Lung (tissue), 12 donors: ENCODE data around the gene FOXD2. TPM values are rescaled to one million over a fixed set of nuclear protein-coding genes. Genes with fewer than 3 reads are reported as not detected.

Experiments used
- ATAC-seq: fragments of 200-7000 bp; cut with Tn5 transposase; one replicate; pipeline ENCODE4 v1.9.1; 2020; ENCODE audit warnings: moderate number of reproducible peaks; ENCODE audit not compliant: insufficient read depth, low FRiP score
- DNase-seq, 3 donors: peaks; one replicate each; pipeline ENCODE4 v3.0.0-alpha.2; 2013 to 2017
- H3K27ac ChIP-seq, 2 donors: one replicate each; pipeline ENCODE4 v1.5.1; 2013; ENCODE audit warnings: mild to moderate bottlenecking in 2 of 2, moderate library complexity in 2 of 2, control low read depth in 1 of 2, inconsistent platforms in 1 of 2, low read depth in 1 of 2, low read length in 1 of 2
- H3K27me3 ChIP-seq, 3 donors: one replicate each; pipeline ENCODE4 v1.5.1; 2013; ENCODE audit warnings: low read length in 2 of 3; ENCODE audit not compliant: control insufficient read depth in 3 of 3, insufficient read depth in 3 of 3
- H3K36me3 ChIP-seq, 4 donors: one replicate each; pipeline ENCODE4 v1.5.1; 2013; ENCODE audit warnings: low read length in 4 of 4, mild to moderate bottlenecking in 1 of 4, moderate library complexity in 1 of 4; ENCODE audit not compliant: control insufficient read depth in 4 of 4, insufficient read depth in 4 of 4
- H3K4me1 ChIP-seq, 5 donors: one replicate each; pipeline ENCODE4 v1.5.1; 2013; ENCODE audit warnings: low read length in 5 of 5, mild to moderate bottlenecking in 2 of 5, moderate library complexity in 1 of 5; ENCODE audit not compliant: control insufficient read depth in 5 of 5, insufficient read depth in 5 of 5
- H3K4me3 ChIP-seq: one replicate; pipeline ENCODE4 v1.5.1; 2013; ENCODE audit warnings: mild to moderate bottlenecking, control low read depth, moderate library complexity
- H3K9ac ChIP-seq, 2 donors: one replicate each; pipeline ENCODE4 v1.5.1; 2013; ENCODE audit warnings: low read length in 2 of 2, control low read depth in 1 of 2; ENCODE audit not compliant: insufficient read depth in 1 of 2
- H3K9me3 ChIP-seq, 4 donors: one replicate each; pipeline ENCODE4 v1.5.1; 2013; ENCODE audit warnings: low read length in 3 of 4, mild to moderate bottlenecking in 1 of 4, moderate library complexity in 1 of 4; ENCODE audit not compliant: control insufficient read depth in 4 of 4, insufficient read depth in 3 of 4
- CTCF ChIP-seq: IDR thresholded peaks from 2 replicates; pipeline ENCODE4 v1.5.1; 2012; ENCODE audit warnings: mild to moderate bottlenecking; ENCODE audit errors: control extremely low read depth, extremely low read depth
- whole genome bisulfite sequencing, 2 donors: extraction: QIAGEN DNeasy Blood & Tissue Kit; methylation state at CpG; one replicate each; pipeline ENCODE4 v1.1.7; 2013; 5-methylcytosine and 5-hydroxymethylcytosine counted together
- polyA plus RNA-seq, 2 donors: library from polyadenylated mRNA; stranded (reverse); fragments of 200-250 nt; gene quantifications; one replicate each; pipeline ENCODE4 v1.2.1, GENCODE V29; 2013
- total RNA-seq, 2 donors: library from RNA; depleted of rRNA in 1 of 2; stranded (reverse); fragments of >200 nt in 1 of 2; gene quantifications; one replicate each; pipeline ENCODE4 v1.2.1, GENCODE V29; 2014 to 2021
- donor health status: control.
- donor health status: control.
- donor health status: Bipolar disorder and iron deficiency.
- donor health status: healthy.
- donor health status: DM: yes; HTN: yes; CAD: no.

FOXD2 gene
- total and polyA plus RNA-seq, 4 donors = 0.09 to 1.1 (median 0.14) TPM

GRCh38 chr1:47442842-47443529, 5.1 kb downstream of the FOXD2 start:
- DNase-seq (no peak), ATAC-seq (no peak)
- Histone ChIP-seq H3K27ac (no peak overlapping the region), H3K36me3 (no peaks in the 10 kb centered on the region), H3K9ac (no peak overlapping the region), H3K27me3 (peaks cover 13 to 89% (median 88%) of the 10 kb centered on the region in 3 donors), H3K9me3 (no peaks in the 10 kb centered on the region), H3K4me1 (peaks cover 0 to 18% (median 5%) of the 10 kb centered on the region in 5 donors), H3K4me3 (no peak overlapping the region)
- WGBS, 2 donors = 34 to 48% methylated on average over 9 of the region's 9 CpGs
- TF ChIP-seq CTCF = no peak

DNA sequence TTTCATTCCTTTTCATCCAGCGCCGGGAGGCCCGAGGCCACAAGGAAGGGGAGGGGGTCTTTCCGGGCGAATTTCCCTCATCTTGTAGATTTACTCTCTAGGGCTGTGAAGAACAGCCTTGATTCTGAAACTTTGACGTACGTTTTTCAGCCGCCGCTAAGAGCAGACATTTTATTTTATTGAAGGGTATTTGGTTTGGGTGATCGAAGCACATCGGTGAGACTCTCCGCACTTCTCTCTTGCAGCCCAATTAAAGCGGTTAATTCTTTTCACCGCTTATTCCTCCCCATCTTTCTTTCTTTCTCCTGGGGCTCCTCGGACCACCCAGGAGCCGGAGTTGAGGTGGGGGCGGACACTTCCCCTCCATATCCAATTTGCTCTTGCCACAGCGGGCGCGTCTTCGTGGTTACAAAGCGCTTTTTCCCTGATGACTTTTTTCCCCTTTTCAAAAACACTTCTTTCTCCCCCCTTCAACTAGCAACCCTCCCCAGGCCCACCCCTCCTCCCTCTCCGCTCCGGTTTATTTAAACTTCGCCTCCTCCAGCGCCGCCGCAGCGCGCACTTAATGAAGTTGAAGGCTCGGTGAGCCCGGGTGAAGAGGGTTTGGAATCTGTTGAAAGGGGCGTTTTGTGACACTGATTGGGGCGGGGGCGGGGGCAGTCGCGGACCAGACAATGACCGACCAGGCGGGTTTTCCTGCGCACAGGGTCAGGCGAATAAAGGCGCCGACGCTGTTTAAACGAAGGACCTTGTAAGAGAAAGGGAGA, 5.9 kb downstream of the FOXD2 start:
- ATAC-seq = no peak
- peaks cover 13 to 94% (median 92%) of the 10 kb centered on the region in 3 donors for H3K27me3 ChIP-seq
- H3K4me1 ChIP-seq = peaks cover 0 to 18% (median 7%) of the 10 kb centered on the region in 5 donors
- 11 to 15% methylated on average over 45 of the region's 45 CpGs for WGBS, 2 donors
- no peak overlapping the region for H3K27ac ChIP-seq
- DNase-seq = peak in 2 of 3 donors; percentile 36 to 52
- TF ChIP-seq CTCF = no peak
- no peak overlapping the region for H3K4me3 ChIP-seq
- H3K36me3 ChIP-seq = no peaks in the 10 kb centered on the region
- H3K9me3 ChIP-seq = no peaks in the 10 kb centered on the region
- no peak overlapping the region for H3K9ac ChIP-seq

DNA sequence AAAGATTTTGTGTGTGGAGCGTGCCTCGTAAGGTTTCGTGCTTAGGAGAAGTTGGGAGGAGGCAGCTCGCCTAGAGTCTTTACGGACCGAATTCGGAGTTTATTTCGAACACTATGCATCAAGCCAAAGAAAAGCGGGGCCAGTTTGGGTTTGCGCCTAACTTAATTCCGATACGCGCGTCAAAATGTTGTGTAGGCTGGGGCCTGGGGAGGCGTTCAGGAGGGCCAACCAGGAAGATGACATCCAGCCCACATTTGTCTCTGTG, 6.4 kb downstream of the FOXD2 start:
- peaks cover 0 to 18% (median 7%) of the 10 kb centered on the region in 5 donors for H3K4me1 ChIP-seq
- H3K9ac ChIP-seq = no peak overlapping the region
- no peaks in the 10 kb centered on the region for H3K9me3 ChIP-seq
- ATAC-seq (no peak), DNase-seq (peak in 2 of 3 donors; percentile 32 to 60)
- no peak for TF ChIP-seq CTCF
- no peak overlapping the region for H3K27ac ChIP-seq
- 10 to 11% methylated on average over 15 of the region's 15 CpGs for WGBS, 2 donors
- no peak overlapping the region for H3K4me3 ChIP-seq
- H3K27me3 ChIP-seq = peaks cover 13 to 99% (median 97%) of the 10 kb centered on the region in 3 donors
- H3K36me3 ChIP-seq = no peaks in the 10 kb centered on the region
